ENCODE data around the gene PRKN.

The PRKN gene

GRCh38 chr6:162200945-162201690, 526.4 kb downstream of the PRKN start:
- Histone ChIP-seq H3K4me3 (ENCODE audit: insufficient read depth in 1 of 2, low read depth in 1 of 2, low read length in 2 of 2) (peak overlapping the region in 1 of 2 experiments; percentile 39), H3K14ac (ENCODE audit: low read length in 2 of 2) (no peak overlapping the region), H4K91ac (ENCODE audit: low read length) (no peak overlapping the region), H3K79me1 (replicated peaks; ENCODE audit: low read length, poor library complexity, severe bottlenecking) (no peaks in the 10 kb centered on the region), H3K9me3 (ENCODE audit: control insufficient read depth, low read length) (no peaks in the 10 kb centered on the region), H4K8ac (ENCODE audit: low read length) (no peak overlapping the region), H3K18ac (ENCODE audit: low read depth in 1 of 2, low read length in 2 of 2) (no peak overlapping the region), H3K4ac (ENCODE audit: low read depth in 1 of 2, low read length in 2 of 2) (no peak overlapping the region), H2BK120ac (ENCODE audit: low read depth, low read length) (no peak overlapping the region), H3K23ac (ENCODE audit: low read length in 2 of 2) (no peak overlapping the region), H3K9ac (ENCODE audit: low read length) (peak overlapping the region; percentile 44), H3K36me3 (ENCODE audit: control insufficient read depth in 1 of 2, insufficient read depth in 2 of 2, low read depth in 1 of 2, low read length in 2 of 2) (no peaks in the 10 kb centered on the region), H3K4me2 (ENCODE audit: low read length, poor library complexity, severe bottlenecking) (no peak overlapping the region), H3K27ac (ENCODE audit: low read length, poor library complexity, severe bottlenecking) (no peak overlapping the region), H2AFZ (ENCODE audit: low read depth, low read length) (no peak overlapping the region), H2AK5ac (ENCODE audit: low read length, severe bottlenecking) (no peak overlapping the region), H2BK15ac (ENCODE audit: low read depth, poor library complexity, severe bottlenecking) (no peak overlapping the region), H2BK12ac (ENCODE audit: low read length in 2 of 2) (no peak overlapping the region), H3K27me3 (ENCODE audit: control insufficient read depth in 1 of 2, insufficient read depth in 1 of 2, low read length in 2 of 2) (no peaks in the 10 kb centered on the region), H2BK5ac (ENCODE audit: low read depth, low read length, poor library complexity, severe bottlenecking) (no peak overlapping the region), H3K4me1 (ENCODE audit: control insufficient read depth, insufficient read depth, low read depth, low read length) (peaks cover 4% of the 10 kb centered on the region)
- no peak for DNase-seq
- 83% methylated on average over 9 of the region's 9 CpGs for WGBS

- H2BK12ac ChIP-seq (ENCODE audit: low read length in 2 of 2): no peak overlapping the region
- H2BK15ac ChIP-seq (ENCODE audit: low read depth, poor library complexity, severe bottlenecking): no peak overlapping the region
- no peak overlapping the region for H3K18ac ChIP-seq (ENCODE audit: low read depth in 1 of 2, low read length in 2 of 2)
- H3K4me3 ChIP-seq (ENCODE audit: insufficient read depth in 1 of 2, low read depth in 1 of 2, low read length in 2 of 2): no peak overlapping the region
- no peaks in the 10 kb centered on the region for H3K79me1 ChIP-seq (replicated peaks; ENCODE audit: low read length, poor library complexity, severe bottlenecking)
- no peaks in the 10 kb centered on the region for H3K9me3 ChIP-seq (ENCODE audit: control insufficient read depth, low read length)
- H2BK120ac ChIP-seq (ENCODE audit: low read depth, low read length): no peak overlapping the region
- H4K91ac ChIP-seq (ENCODE audit: low read length): no peak overlapping the region
- 90% methylated on average over 9 of the region's 9 CpGs for WGBS
- H3K14ac ChIP-seq (ENCODE audit: low read length in 2 of 2): no peak overlapping the region
- H3K9ac ChIP-seq (ENCODE audit: low read length): no peak overlapping the region
- H3K36me3 ChIP-seq (ENCODE audit: control insufficient read depth in 1 of 2, insufficient read depth in 2 of 2, low read depth in 1 of 2, low read length in 2 of 2): no peaks in the 10 kb centered on the region
- no peak for DNase-seq
- H3K23ac ChIP-seq (ENCODE audit: low read length in 2 of 2): no peak overlapping the region
- no peak overlapping the region for H2BK5ac ChIP-seq (ENCODE audit: low read depth, low read length, poor library complexity, severe bottlenecking)
- H3K27me3 ChIP-seq (ENCODE audit: control insufficient read depth in 1 of 2, insufficient read depth in 1 of 2, low read length in 2 of 2): no peaks in the 10 kb centered on the region
- no peak overlapping the region for H3K27ac ChIP-seq (ENCODE audit: low read length, poor library complexity, severe bottlenecking)
- no peak overlapping the region for H3K4ac ChIP-seq (ENCODE audit: low read depth in 1 of 2, low read length in 2 of 2)
- no peak overlapping the region for H2AK5ac ChIP-seq (ENCODE audit: low read length, severe bottlenecking)
- H2AFZ ChIP-seq (ENCODE audit: low read depth, low read length): no peak overlapping the region
- H3K4me2 ChIP-seq (ENCODE audit: low read length, poor library complexity, severe bottlenecking): no peak overlapping the region
- no peak overlapping the region for H4K8ac ChIP-seq (ENCODE audit: low read length)
- H3K4me1 ChIP-seq (ENCODE audit: control insufficient read depth, insufficient read depth, low read depth, low read length): peaks cover 4% of the 10 kb centered on the region
Measured at GRCh38 chr6:162200041-162200440, 527.5 kb downstream of the PRKN start.

- H4K8ac ChIP-seq (ENCODE audit: low read length): no peak overlapping the region
- H3K9me3 ChIP-seq (ENCODE audit: control insufficient read depth, low read length): no peaks in the 10 kb centered on the region
- H3K27ac ChIP-seq (ENCODE audit: low read length, poor library complexity, severe bottlenecking): no peak overlapping the region
- H3K4me1 ChIP-seq (ENCODE audit: control insufficient read depth, insufficient read depth, low read depth, low read length): peaks cover 4% of the 10 kb centered on the region
- no peak overlapping the region for H3K4ac ChIP-seq (ENCODE audit: low read depth in 1 of 2, low read length in 2 of 2)
- no peak overlapping the region for H4K91ac ChIP-seq (ENCODE audit: low read length)
- H3K18ac ChIP-seq (ENCODE audit: low read depth in 1 of 2, low read length in 2 of 2): no peak overlapping the region
- no peaks in the 10 kb centered on the region for H3K79me1 ChIP-seq (replicated peaks; ENCODE audit: low read length, poor library complexity, severe bottlenecking)
- H2BK5ac ChIP-seq (ENCODE audit: low read depth, low read length, poor library complexity, severe bottlenecking): no peak overlapping the region
- H3K4me3 ChIP-seq (ENCODE audit: insufficient read depth in 1 of 2, low read depth in 1 of 2, low read length in 2 of 2): no peak overlapping the region
- H3K36me3 ChIP-seq (ENCODE audit: control insufficient read depth in 1 of 2, insufficient read depth in 2 of 2, low read depth in 1 of 2, low read length in 2 of 2): no peaks in the 10 kb centered on the region
- no peak overlapping the region for H2BK120ac ChIP-seq (ENCODE audit: low read depth, low read length)
- H3K27me3 ChIP-seq (ENCODE audit: control insufficient read depth in 1 of 2, insufficient read depth in 1 of 2, low read length in 2 of 2): no peaks in the 10 kb centered on the region
- no peak overlapping the region for H2BK12ac ChIP-seq (ENCODE audit: low read length in 2 of 2)
- no peak overlapping the region for H3K4me2 ChIP-seq (ENCODE audit: low read length, poor library complexity, severe bottlenecking)
- H3K23ac ChIP-seq (ENCODE audit: low read length in 2 of 2): no peak overlapping the region
- DNase-seq: no peak
- no peak overlapping the region for H2AK5ac ChIP-seq (ENCODE audit: low read length, severe bottlenecking)
- no peak overlapping the region for H3K9ac ChIP-seq (ENCODE audit: low read length)
- H2AFZ ChIP-seq (ENCODE audit: low read depth, low read length): no peak overlapping the region
- H3K14ac ChIP-seq (ENCODE audit: low read length in 2 of 2): no peak overlapping the region
- 43% methylated on average over 1 of the region's 3 CpGs for WGBS
- H2BK15ac ChIP-seq (ENCODE audit: low read depth, poor library complexity, severe bottlenecking): no peak overlapping the region
Measured at GRCh38 chr6:162198925-162199324, 528.6 kb downstream of the PRKN start.

- Histone ChIP-seq H3K9ac (ENCODE audit: low read length) (no peak overlapping the region), H2AFZ (ENCODE audit: low read depth, low read length) (no peak overlapping the region), H3K79me1 (replicated peaks; ENCODE audit: low read length, poor library complexity, severe bottlenecking) (no peaks in the 10 kb centered on the region), H3K9me3 (ENCODE audit: control insufficient read depth, low read length) (no peaks in the 10 kb centered on the region), H3K27me3 (ENCODE audit: control insufficient read depth in 1 of 2, insufficient read depth in 1 of 2, low read length in 2 of 2) (no peaks in the 10 kb centered on the region), H4K91ac (ENCODE audit: low read length) (no peak overlapping the region), H2BK120ac (ENCODE audit: low read depth, low read length) (no peak overlapping the region), H3K4ac (ENCODE audit: low read depth in 1 of 2, low read length in 2 of 2) (no peak overlapping the region), H3K18ac (ENCODE audit: low read depth in 1 of 2, low read length in 2 of 2) (no peak overlapping the region), H3K27ac (ENCODE audit: low read length, poor library complexity, severe bottlenecking) (no peak overlapping the region), H3K4me2 (ENCODE audit: low read length, poor library complexity, severe bottlenecking) (no peak overlapping the region), H3K4me1 (ENCODE audit: control insufficient read depth, insufficient read depth, low read depth, low read length) (peaks cover 4% of the 10 kb centered on the region), H2BK5ac (ENCODE audit: low read depth, low read length, poor library complexity, severe bottlenecking) (no peak overlapping the region), H3K14ac (ENCODE audit: low read length in 2 of 2) (no peak overlapping the region), H3K23ac (ENCODE audit: low read length in 2 of 2) (no peak overlapping the region), H2BK15ac (ENCODE audit: low read depth, poor library complexity, severe bottlenecking) (no peak overlapping the region), H3K36me3 (ENCODE audit: control insufficient read depth in 1 of 2, insufficient read depth in 2 of 2, low read depth in 1 of 2, low read length in 2 of 2) (no peaks in the 10 kb centered on the region), H2BK12ac (ENCODE audit: low read length in 2 of 2) (no peak overlapping the region), H3K4me3 (ENCODE audit: insufficient read depth in 1 of 2, low read depth in 1 of 2, low read length in 2 of 2) (no peak overlapping the region), H4K8ac (ENCODE audit: low read length) (no peak overlapping the region), H2AK5ac (ENCODE audit: low read length, severe bottlenecking) (no peak overlapping the region)
- DNase-seq: no peak
- WGBS: 41% methylated on average over 1 of the region's 1 CpG
Measured at GRCh38 chr6:162198076-162198475, 529.5 kb downstream of the PRKN start.
